Activated CD8-positive, alpha-beta memory T cell treated with anti-CD3 and anti-CD28 coated beads for 24 hours (primary cell): ENCODE results near the gene UGT2A2.

Experiments
- DNase-seq: peaks from one replicate; pipeline ENCODE4 v3.0.0-alpha.2; 2020

UGT2A2 gene

GRCh38 chr4:69568787-69569186 lies 70.7 kb downstream of the UGT2A2 start:
- no peak for DNase-seq

- DNase-seq, result no peak
Observed at GRCh38 chr4:69563424-69563823, 76.0 kb downstream of the UGT2A2 start.

GRCh38 chr4:69549651-69550050 lies 89.8 kb downstream of the UGT2A2 start:
- no peak for DNase-seq

- no peak for DNase-seq
Observed at GRCh38 chr4:69546134-69546765, 93.2 kb downstream of the UGT2A2 start.
